Midbrain (tissue), 1 donor: ENCODE measurements around the gene MCM3AP.
A peak's percentile ranks its signal among the peaks of the same experiment; 100 is the strongest.
"Not testable (repeated sequence)": the region's sequence is repeated elsewhere in the genome, so short reads cannot be mapped to it uniquely, and the experiment has no call there.

ENCODE experiments used
- DNase-seq: peaks from one replicate; lab custom pipeline; 2025; lab: John Stamatoyannopoulos, UW

MCM3AP gene

GRCh38 chr21:46243960-46244361 lies 41.5 kb downstream of the MCM3AP start:
- no peak for DNase-seq

- DNase-seq, result no peak
Observed at GRCh38 chr21:46243325-46243724, 42.1 kb downstream of the MCM3AP start.

- DNase-seq, result not testable (repeated sequence)
Observed at GRCh38 chr21:46241577-46241976, 43.8 kb downstream of the MCM3AP start.

- no peak for DNase-seq
Observed at GRCh38 chr21:46239817-46240325, 45.5 kb downstream of the MCM3AP start.

GRCh38 chr21:46237474-46237873 lies 47.9 kb downstream of the MCM3AP start:
- no peak for DNase-seq

- DNase-seq, result no peak
Observed at GRCh38 chr21:46234436-46234950, 50.9 kb downstream of the MCM3AP start.

GRCh38 chr21:46229923-46230260 lies 55.5 kb downstream of the MCM3AP start:
- DNase-seq, result no peak

GRCh38 chr21:46229133-46229922 lies 56.1 kb downstream of the MCM3AP start:
- no peak for DNase-seq

GRCh38 chr21:46228345-46229051 lies 56.9 kb downstream of the MCM3AP start, which contains the start of gene LSS:
Gene LSS, minus strand, starts transcription at chr21:46228774. Its CDS starts 29 bp downstream, at chr21:46228745.
- DNase-seq, result peak; percentile 95

- DNase-seq, result no peak
Observed at GRCh38 chr21:46227811-46228344, 57.5 kb downstream of the MCM3AP start.

- no peak for DNase-seq
Observed at GRCh38 chr21:46226920-46227599, 58.4 kb downstream of the MCM3AP start.

GRCh38 chr21:46226146-46226545 lies 59.3 kb downstream of the MCM3AP start:
- DNase-seq, result peak; percentile 17

GRCh38 chr21:46223661-46224060 lies 61.8 kb downstream of the MCM3AP start:
- not testable (repeated sequence) for DNase-seq

- no peak for DNase-seq
Observed at GRCh38 chr21:46223217-46223616, 62.2 kb downstream of the MCM3AP start.

- DNase-seq, result no peak
Observed at GRCh38 chr21:46222436-46223116, 62.8 kb downstream of the MCM3AP start.

- no peak for DNase-seq
Observed at GRCh38 chr21:46221664-46222435, 63.6 kb downstream of the MCM3AP start.

GRCh38 chr21:46220847-46221246 lies 64.6 kb downstream of the MCM3AP start:
- no peak for DNase-seq

GRCh38 chr21:46220275-46220810 lies 65.1 kb downstream of the MCM3AP start:
- DNase-seq, result no peak

- DNase-seq, result no peak
Observed at GRCh38 chr21:46219591-46220239, 65.7 kb downstream of the MCM3AP start.
